Bronchial epithelial cell (primary cell): ENCODE measurements around the gene ABCC1. TPM values are rescaled to one million over a fixed set of nuclear protein-coding genes. Genes with fewer than 3 reads are reported as not detected.
A peak's percentile ranks its signal among the peaks of the same experiment; 100 is the strongest.

Experiments used
- DNase-seq: peaks from one replicate; pipeline ENCODE4 v3.0.0-alpha.2; 2010; ENCODE audit warnings: low read depth
- FAIRE-seq: peaks from 2 replicates; lab custom pipeline; 2011; peaks lifted over from hg19 to GRCh38; lab: Jason Lieb, UNC
- H3K27me3 ChIP-seq: 2 replicates; pipeline ENCODE4 v1.5.1; 2011; ENCODE audit warnings: low read length; ENCODE audit not compliant: control insufficient read depth, insufficient read depth
- H3K36me3 ChIP-seq: 2 replicates; pipeline ENCODE4 v1.5.1; 2011; ENCODE audit warnings: low read length; ENCODE audit not compliant: control insufficient read depth, insufficient read depth
- H3K4me3 ChIP-seq: 2 replicates; pipeline ENCODE4 v1.5.1; 2011; ENCODE audit warnings: mild to moderate bottlenecking, low read depth, low read length, control low read depth
- CTCF ChIP-seq: IDR thresholded peaks from 2 replicates; pipeline ENCODE4 v1.5.1; 2011; ENCODE audit warnings: mild to moderate bottlenecking, moderate library complexity, low read length, control low read depth, inconsistent platforms; ENCODE audit not compliant: insufficient read depth, severe bottlenecking
- total RNA-seq: library from RNA; depleted of rRNA; stranded (reverse); fragments of >200 nt; gene quantifications from 2 replicates; pipeline ENCODE4 v1.2.1, GENCODE V29; 2014

Gene ABCC1
- total RNA-seq, 1 donor from 2014 or later: 31.3 TPM

GRCh38 chr16:15996432-15997109, 47.2 kb downstream of the ABCC1 start:
- no peak overlapping the region for H3K4me3 ChIP-seq
- DNase-seq: peak; percentile 54
- H3K27me3 ChIP-seq: no peaks in the 10 kb centered on the region

GRCh38 chr16:16000685-16001084, 51.3 kb downstream of the ABCC1 start:
- H3K36me3 ChIP-seq: no peaks in the 10 kb centered on the region
- no peak overlapping the region for H3K4me3 ChIP-seq
- FAIRE-seq (no peak), DNase-seq (no peak)
- TF ChIP-seq CTCF: no peak
- no peaks in the 10 kb centered on the region for H3K27me3 ChIP-seq

More at GRCh38 chr16:15996432-15997109, 47.2 kb downstream of the ABCC1 start:
- no peak for TF ChIP-seq CTCF
- H3K36me3 ChIP-seq: peaks cover 4% of the 10 kb centered on the region
- no peak for FAIRE-seq

- Histone ChIP-seq H3K36me3 (no peaks in the 10 kb centered on the region), H3K27me3 (no peaks in the 10 kb centered on the region), H3K4me3 (no peak overlapping the region)
- no peak for FAIRE-seq
- no peak for TF ChIP-seq CTCF
- DNase-seq: no peak
These were observed 52.3 kb downstream of the ABCC1 start for GRCh38 chr16:16001596-16002255.

- DNase-seq (no peak), FAIRE-seq (no peak)
- no peaks in the 10 kb centered on the region for H3K27me3 ChIP-seq
- no peak for TF ChIP-seq CTCF
- H3K4me3 ChIP-seq: no peak overlapping the region
- peaks cover 3% of the 10 kb centered on the region for H3K36me3 ChIP-seq
These were observed 54.4 kb downstream of the ABCC1 start for GRCh38 chr16:16003719-16004313.

- H3K27me3 ChIP-seq: no peaks in the 10 kb centered on the region
- no peak for TF ChIP-seq CTCF
- peak; percentile 37 for DNase-seq
- peaks cover 5% of the 10 kb centered on the region for H3K36me3 ChIP-seq
- H3K4me3 ChIP-seq: no peak overlapping the region
- no peak for FAIRE-seq
These were observed 54.9 kb downstream of the ABCC1 start for GRCh38 chr16:16004314-16004749.
